HepG2 (cell line): ENCODE results near the gene S100A5. TPM values are rescaled to one million over a fixed set of nuclear protein-coding genes. Genes with fewer than 3 reads are reported as not detected.

ENCODE experiments used
- ARID5B ChIP-seq: IDR thresholded peaks from 2 replicates; pipeline ENCODE4 v1.4.0; 2020; ENCODE audit warnings: mild to moderate bottlenecking, missing genetic modification reagents
- ESRRA ChIP-seq: sonication (generic); formaldehyde crosslinking; IDR thresholded peaks from 2 replicates; pipeline ENCODE4 v1.5.1; 2020; ENCODE audit warnings: mild to moderate bottlenecking, low read depth, missing genetic modification reagents
- FOSL2 ChIP-seq: sonication (generic); formaldehyde crosslinking; IDR thresholded peaks from 2 replicates; pipeline ENCODE4 v1.4.0; 2020; ENCODE audit warnings: missing genetic modification reagents
- FOXP1 ChIP-seq, 2 experiments: fragments of 450-650 bp in 1 of 2; IDR thresholded peaks; 2 replicates each; pipeline ENCODE4 v1.6.1; 2017 to 2018; ENCODE audit warnings: antibody characterized with exemption in 1 of 2
- HNRNPLL ChIP-seq: fragments of 200-400 bp; formaldehyde crosslinking; IDR thresholded peaks from 2 replicates; pipeline ENCODE4 v1.6.1; 2017; ENCODE audit warnings: mild to moderate bottlenecking, low read depth, low read length; ENCODE audit not compliant: poor library complexity, severe bottlenecking
- KAT8 ChIP-seq: IDR thresholded peaks from 2 replicates; pipeline ENCODE4 v1.6.1; 2016; ENCODE audit warnings: missing genetic modification reagents, missing compliant biosample characterization
- KLF12 ChIP-seq: sonication (generic); formaldehyde crosslinking; IDR thresholded peaks from 2 replicates; pipeline ENCODE4 v1.4.0; 2020; ENCODE audit warnings: missing genetic modification reagents, borderline replicate concordance
- MAX ChIP-seq: IDR thresholded peaks from 2 replicates; pipeline ENCODE4 v1.6.1; 2012; ENCODE audit warnings: inconsistent platforms
- MXD1 ChIP-seq: sonication (generic); formaldehyde crosslinking; IDR thresholded peaks from 2 replicates; pipeline ENCODE4 v1.4.0; 2020; ENCODE audit warnings: mild to moderate bottlenecking, missing genetic modification reagents
- TCF7 ChIP-seq: sonication (generic); IDR thresholded peaks from 2 replicates; pipeline ENCODE4 v1.6.1; 2016; ENCODE audit warnings: antibody characterized with exemption, low read depth
- TEAD3 ChIP-seq: optimal IDR thresholded peaks from 2 replicates; pipeline ENCODE3; 2016; ENCODE audit warnings: borderline replicate concordance
- TFDP1 ChIP-seq: IDR thresholded peaks from 2 replicates; pipeline ENCODE4 v1.6.1; 2016; ENCODE audit warnings: missing compliant biosample characterization, missing genetic modification reagents, borderline replicate concordance
- ZBTB26 ChIP-seq: IDR thresholded peaks from 2 replicates; pipeline ENCODE4 v1.6.1; 2016; ENCODE audit warnings: missing compliant biosample characterization, missing genetic modification reagents, borderline replicate concordance
- ZBTB37 ChIP-seq: sonication (generic); formaldehyde crosslinking; IDR thresholded peaks from 2 replicates; pipeline ENCODE4 v1.4.0; 2020; ENCODE audit warnings: mild to moderate bottlenecking, missing genetic modification reagents
- ZFX ChIP-seq: sonication (generic); formaldehyde crosslinking; IDR thresholded peaks from 2 replicates; pipeline ENCODE4 v1.4.0; 2020; ENCODE audit warnings: mild to moderate bottlenecking, low read depth, missing genetic modification reagents, moderate library complexity
- ZNF414 ChIP-seq: sonication (generic); formaldehyde crosslinking; IDR thresholded peaks from 2 replicates; pipeline ENCODE4 v1.5.0; 2020; ENCODE audit warnings: missing genetic modification reagents
- ZNF747 ChIP-seq: sonication (generic); formaldehyde crosslinking; IDR thresholded peaks from 2 replicates; pipeline ENCODE4 v1.8.1; 2023; ENCODE audit warnings: missing genetic modification reagents, mild to moderate bottlenecking, borderline replicate concordance
- polyA plus RNA-seq, 8 experiments: library from polyadenylated mRNA; depleted of rRNA in 3 of 8; stranded (reverse) in 7 of 8; unstranded in 1 of 8; fragments of >200 nt; fragmentation: Illumina TruSeq in 4 of 8; extraction: Trizol in 4 of 8; gene quantifications; 2 replicates each; pipeline versions ENCODE4 v1.2.1 to v1.2.3, GENCODE V29; 2011 to 2016; ENCODE audit warnings: low read depth in 4 of 8, missing spikeins in 1 of 8, mixed read lengths in 1 of 8; ENCODE audit not compliant: insufficient read depth in 1 of 8
- total RNA-seq, 5 experiments: library from RNA; depleted of rRNA; stranded (reverse); fragments of >200 nt; fragmentation: Illumina TruSeq; extraction: Trizol; gene quantifications; 2 replicates each; pipeline ENCODE4 v1.2.3, GENCODE V29; 2016; ENCODE audit warnings: low read depth in 1 of 5

S100A5 gene
- total and polyA plus RNA-seq, 2 of the 13 experiments (the other 11 are each of a cell fraction or from before 2014, with no cell fraction given), result not detected

- TF ChIP-seq ZNF747 (CRISPR knock-in tag), result peak; percentile 71; the same call in 1 of the 2 replicates
- peak; percentile 51 for TF ChIP-seq TEAD3 (CRISPR knock-in tag)
- peak; percentile 49; the same call in 1 of the 2 replicates for TF ChIP-seq ZNF414 (CRISPR knock-in tag)
- TF ChIP-seq FOXP1 (IDR thresholded peaks at IDR 0.05), result no peak
- TF ChIP-seq FOXP1 (CRISPR knock-in tag; IDR thresholded peaks at IDR 0.05), result no peak
- peak; percentile 57; the same call in 1 of the 2 replicates for TF ChIP-seq KAT8
- no peak for TF ChIP-seq ESRRA (CRISPR knock-in tag)
- peak; percentile 29; the same call in 1 of the 2 replicates for TF ChIP-seq ARID5B (CRISPR knock-in tag)
- no peak for TF ChIP-seq TCF7
- peak; percentile 18 for TF ChIP-seq FOSL2
- TF ChIP-seq TFDP1 (CRISPR knock-in tag), result no peak
- peak; percentile 87 for TF ChIP-seq ZFX (CRISPR knock-in tag)
- peak; percentile 43; the same call in 1 of the 2 replicates for TF ChIP-seq ZBTB26
- peak; percentile 29; the same call in 1 of the 2 replicates for TF ChIP-seq MXD1 (CRISPR knock-in tag)
- TF ChIP-seq ZBTB37 (CRISPR knock-in tag), result no peak
- 0 out of 2 replicates have a peak, but pooled peaks have one; percentile 46 for TF ChIP-seq MAX
- TF ChIP-seq KLF12 (CRISPR knock-in tag), result peak; percentile 62; the same call in 1 of the 2 replicates
- peak; percentile 48 for TF ChIP-seq HNRNPLL
Measured at GRCh38 chr1:153545067-153546055, 4.6 kb upstream of the S100A5 start, which contains the start of gene S100A4 (continued).
